Measurements from ENCODE around the gene COL26A1. TPM values are rescaled to one million over a fixed set of nuclear protein-coding genes. Genes with fewer than 3 reads are reported as not detected.
"Not testable (repeated sequence)": the region's sequence is repeated elsewhere in the genome, so short reads cannot be mapped to it uniquely, and the experiment has no call there.

Gene COL26A1
- total RNA-seq, 6 donors from 2014 or later, result 0.20 to 1.0 (median 0.30) TPM; not detected in 2

DNA sequence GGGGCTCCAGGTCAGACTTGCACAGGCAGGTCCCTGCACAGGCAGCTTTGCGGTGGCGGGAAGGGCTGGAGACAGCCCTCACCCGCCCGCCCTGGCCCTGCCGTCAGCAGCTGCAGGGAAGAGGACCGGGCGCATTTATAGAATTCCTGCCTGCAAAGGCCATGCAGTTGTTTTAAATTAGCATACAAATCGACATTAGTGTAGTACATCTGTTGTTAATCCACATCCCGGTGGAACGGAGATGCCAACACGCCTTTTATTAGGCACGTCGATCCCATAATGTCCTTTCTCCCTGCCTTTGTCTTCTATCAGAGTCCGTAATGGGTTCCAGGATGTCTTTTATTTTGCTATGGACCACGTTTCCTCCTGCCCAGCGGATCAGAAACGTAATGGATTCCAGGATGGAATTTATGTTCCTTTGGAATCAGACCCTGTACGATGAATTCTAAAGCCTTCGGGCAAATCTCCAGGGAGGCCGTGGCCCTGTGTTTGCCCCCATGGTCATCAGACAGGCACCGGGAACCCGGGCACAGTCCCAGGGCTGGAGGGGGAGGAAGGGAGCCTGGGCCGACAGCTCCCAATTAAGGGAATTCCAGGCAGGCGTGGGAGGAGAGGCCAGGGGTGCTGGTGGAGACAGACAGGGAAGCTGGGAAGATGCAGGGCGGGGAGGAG, 123.9 kb downstream of the COL26A1 start:
- no peak for TF ChIP-seq EP300 (IDR thresholded peaks at IDR 0.05)
- no peak for TF ChIP-seq POLR2A (IDR thresholded peaks at IDR 0.05)
- TF ChIP-seq, protein P1, sequence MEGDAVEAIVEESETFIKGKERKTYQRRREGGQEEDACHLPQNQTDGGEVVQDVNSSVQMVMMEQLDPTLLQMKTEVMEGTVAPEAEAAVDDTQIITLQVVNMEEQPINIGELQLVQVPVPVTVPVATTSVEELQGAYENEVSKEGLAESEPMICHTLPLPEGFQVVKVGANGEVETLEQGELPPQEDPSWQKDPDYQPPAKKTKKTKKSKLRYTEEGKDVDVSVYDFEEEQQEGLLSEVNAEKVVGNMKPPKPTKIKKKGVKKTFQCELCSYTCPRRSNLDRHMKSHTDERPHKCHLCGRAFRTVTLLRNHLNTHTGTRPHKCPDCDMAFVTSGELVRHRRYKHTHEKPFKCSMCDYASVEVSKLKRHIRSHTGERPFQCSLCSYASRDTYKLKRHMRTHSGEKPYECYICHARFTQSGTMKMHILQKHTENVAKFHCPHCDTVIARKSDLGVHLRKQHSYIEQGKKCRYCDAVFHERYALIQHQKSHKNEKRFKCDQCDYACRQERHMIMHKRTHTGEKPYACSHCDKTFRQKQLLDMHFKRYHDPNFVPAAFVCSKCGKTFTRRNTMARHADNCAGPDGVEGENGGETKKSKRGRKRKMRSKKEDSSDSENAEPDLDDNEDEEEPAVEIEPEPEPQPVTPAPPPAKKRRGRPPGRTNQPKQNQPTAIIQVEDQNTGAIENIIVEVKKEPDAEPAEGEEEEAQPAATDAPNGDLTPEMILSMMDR (IDR thresholded peaks at IDR 0.05), result no peak
- no peak for TF ChIP-seq POLR2AphosphoS5 (IDR thresholded peaks at IDR 0.05)
- no peaks in the 10 kb centered on the region for H3K36me3 ChIP-seq
- H3K27ac ChIP-seq, result no peak overlapping the region
- H3K27me3 ChIP-seq, result no peaks in the 10 kb centered on the region
- no peaks in the 10 kb centered on the region for H3K4me1 ChIP-seq
- WGBS, 2 donors, result 65 to 78% methylated on average over 25 of the region's 25 CpGs
- H3K9me3 ChIP-seq, result no peaks in the 10 kb centered on the region
- no peak overlapping the region for H3K4me3 ChIP-seq
- ATAC-seq (ENCODE audit: low FRiP score in 2 of 2) (no peak), DNase-seq (no peak)

DNA sequence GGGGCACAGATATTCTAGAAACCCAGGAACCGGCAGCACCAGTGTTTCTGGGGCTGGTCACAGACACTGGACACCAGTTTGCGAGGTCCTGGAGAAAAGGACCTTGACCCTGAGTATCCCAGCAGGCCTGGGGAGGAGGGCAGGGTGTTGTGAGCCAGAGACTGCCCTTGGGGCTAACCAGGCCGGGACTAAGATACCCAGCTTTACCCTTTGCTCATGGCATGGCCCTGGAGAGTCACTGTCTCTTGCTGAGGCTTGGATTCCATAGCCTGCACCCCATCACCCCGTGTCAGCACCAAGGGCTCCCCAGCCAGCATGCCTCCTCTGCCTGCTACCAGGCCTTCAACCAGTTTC, 124.4 kb downstream of the COL26A1 start:
- ATAC-seq (ENCODE audit: low FRiP score in 2 of 2) (no peak), DNase-seq (no peak)
- H3K36me3 ChIP-seq, result no peaks in the 10 kb centered on the region
- H3K4me1 ChIP-seq, result no peaks in the 10 kb centered on the region
- no peak for TF ChIP-seq POLR2AphosphoS5 (IDR thresholded peaks at IDR 0.05)
- TF ChIP-seq POLR2A (IDR thresholded peaks at IDR 0.05), result no peak
- TF ChIP-seq, protein P1 (IDR thresholded peaks at IDR 0.05), result no peak
- TF ChIP-seq EP300 (IDR thresholded peaks at IDR 0.05), result no peak
- no peaks in the 10 kb centered on the region for H3K9me3 ChIP-seq
- 72 to 95% methylated on average over 3 to 4 of the region's 4 CpGs for WGBS, 2 donors
- H3K27ac ChIP-seq, result no peak overlapping the region
- no peaks in the 10 kb centered on the region for H3K27me3 ChIP-seq
- no peak overlapping the region for H3K4me3 ChIP-seq

DNA sequence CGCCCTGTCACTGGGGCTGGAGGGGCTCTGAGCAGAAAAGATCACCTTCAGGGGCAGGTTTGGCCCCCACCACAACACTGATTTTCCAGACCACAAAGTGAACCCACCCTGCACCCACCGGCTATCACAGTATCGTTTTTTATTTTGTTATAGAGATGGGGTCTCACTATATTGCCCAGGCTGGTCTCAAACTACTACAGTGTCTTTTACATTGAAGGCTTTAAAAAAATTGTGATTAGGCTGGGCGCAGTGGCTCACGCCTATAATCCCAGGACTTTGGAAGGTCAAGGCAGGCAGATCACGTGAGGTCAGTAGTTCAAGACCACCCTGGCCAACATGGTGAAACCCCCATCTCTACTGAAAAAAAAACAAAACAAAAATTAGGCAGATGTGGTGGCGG, 125.1 kb downstream of the COL26A1 start:
- Histone ChIP-seq H3K4me3 (no peak overlapping the region), H3K36me3 (no peaks in the 10 kb centered on the region), H3K27ac (no peak overlapping the region), H3K27me3 (no peaks in the 10 kb centered on the region), H3K9me3 (no peaks in the 10 kb centered on the region), H3K4me1 (no peaks in the 10 kb centered on the region)
- ATAC-seq (ENCODE audit: low FRiP score in 2 of 2) (no peak), DNase-seq (no peak)
- 91 to 93% methylated on average over 6 to 7 of the region's 7 CpGs for WGBS, 2 donors
- TF ChIP-seq POLR2A (IDR thresholded peaks at IDR 0.05), result no peak
- TF ChIP-seq, protein P1 (IDR thresholded peaks at IDR 0.05), result no peak
- no peak for TF ChIP-seq POLR2AphosphoS5 (IDR thresholded peaks at IDR 0.05)
- TF ChIP-seq EP300 (IDR thresholded peaks at IDR 0.05), result no peak

DNA sequence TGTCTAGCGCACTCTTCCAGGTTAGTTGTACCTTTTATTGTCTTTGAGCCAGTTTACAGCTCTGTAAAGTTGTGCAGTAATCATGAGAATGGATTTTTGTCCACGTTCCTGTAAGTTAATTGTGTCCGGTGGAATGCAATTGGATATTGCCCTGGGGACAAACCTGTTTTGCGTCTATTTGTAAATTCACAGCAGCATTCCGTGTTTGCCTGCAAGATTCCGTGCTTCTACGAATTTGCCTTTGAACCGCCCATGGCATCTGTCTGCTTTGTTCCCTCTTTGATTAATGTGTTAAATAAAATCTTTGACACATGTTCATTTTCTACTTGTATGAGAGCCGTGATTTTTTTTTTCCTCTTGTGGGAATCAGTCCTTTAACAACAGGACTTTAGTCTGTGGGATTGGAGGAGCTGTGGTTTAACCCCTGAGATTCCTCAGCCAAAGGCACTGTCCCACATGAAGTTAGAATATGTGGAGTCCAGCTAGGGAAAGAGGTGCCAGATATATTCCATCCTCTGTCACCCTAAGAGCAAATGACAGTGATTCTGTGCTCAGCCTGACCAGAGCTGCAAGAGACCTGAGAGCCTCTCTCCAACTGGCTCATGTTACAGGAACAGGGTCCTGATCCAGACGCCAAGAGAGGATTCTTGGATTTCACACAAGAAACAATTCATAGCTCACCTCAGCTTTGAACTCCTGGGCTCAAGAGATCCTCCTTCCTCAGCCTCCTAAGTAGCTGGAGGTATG, 126.3 kb downstream of the COL26A1 start:
- Histone ChIP-seq H3K4me3 (no peak overlapping the region), H3K36me3 (no peaks in the 10 kb centered on the region), H3K27me3 (no peaks in the 10 kb centered on the region), H3K27ac (no peak overlapping the region), H3K9me3 (no peaks in the 10 kb centered on the region), H3K4me1 (no peaks in the 10 kb centered on the region)
- WGBS, 2 donors, result 42 to 43% methylated on average over 10 of the region's 10 CpGs
- TF ChIP-seq EP300 (IDR thresholded peaks at IDR 0.05) (no peak), POLR2A (IDR thresholded peaks at IDR 0.05) (no peak), POLR2AphosphoS5 (IDR thresholded peaks at IDR 0.05) (no peak)
- TF ChIP-seq, protein P1 (IDR thresholded peaks at IDR 0.05), result no peak
- DNase-seq (no peak), ATAC-seq (ENCODE audit: low FRiP score in 2 of 2) (no peak)

DNA sequence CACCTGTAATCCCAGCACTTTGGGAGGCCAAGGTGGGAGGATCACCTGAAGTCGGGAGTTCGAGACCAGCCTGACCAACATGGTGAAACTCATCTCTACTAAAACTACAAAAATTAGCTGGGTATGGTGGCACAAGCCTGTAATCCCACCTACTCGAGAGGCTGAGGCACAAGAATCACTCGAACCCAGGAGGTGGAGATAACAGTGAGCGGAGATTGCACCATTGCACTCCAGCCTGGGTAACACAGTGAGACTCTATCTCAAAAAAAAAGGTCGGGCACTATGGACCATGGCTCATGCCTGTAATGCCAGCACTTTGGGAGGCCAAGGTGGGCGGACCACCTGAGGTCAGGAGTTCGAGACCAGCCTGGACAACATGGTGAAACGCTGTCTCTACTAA, 127.8 kb downstream of the COL26A1 start:
- not testable (repeated sequence) for H3K27me3 ChIP-seq; H3K9me3 ChIP-seq; H3K4me3 ChIP-seq; H3K4me1 ChIP-seq; DNase-seq; ATAC-seq (ENCODE audit: low FRiP score in 2 of 2); H3K27ac ChIP-seq; H3K36me3 ChIP-seq
- WGBS, 2 donors, result 92 to 93% methylated on average over 9 of the region's 9 CpGs

DNA sequence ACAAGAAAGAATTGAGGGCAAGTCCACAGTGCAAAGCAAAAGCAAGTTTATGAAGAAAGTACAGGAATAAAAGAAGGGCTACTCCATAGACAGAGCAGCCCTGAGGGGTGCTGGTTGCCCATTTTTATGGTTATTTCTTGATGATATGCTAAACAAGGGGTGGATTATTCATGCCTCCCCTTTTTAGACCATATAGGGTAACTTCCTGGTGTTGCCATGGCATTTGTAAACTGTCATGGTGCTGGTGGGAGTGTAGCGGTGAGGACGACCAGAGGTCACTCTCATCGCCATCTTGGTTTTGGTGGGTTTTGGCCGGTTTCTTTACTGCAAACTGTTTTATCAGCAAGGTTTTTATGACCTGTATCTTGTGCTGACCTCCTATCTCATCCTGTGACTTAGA, 128.8 kb downstream of the COL26A1 start:
- not testable (repeated sequence) for H3K27ac ChIP-seq; H3K36me3 ChIP-seq; H3K4me1 ChIP-seq; ATAC-seq (ENCODE audit: low FRiP score in 2 of 2); H3K4me3 ChIP-seq; H3K27me3 ChIP-seq; DNase-seq; H3K9me3 ChIP-seq
- WGBS, 2 donors, result 87 to 92% methylated on average over 4 of the region's 4 CpGs
